Embryonic facial prominence (tissue), 1 donor: ENCODE results near the gene MAPK8.
"Not testable (repeated sequence)": the region's sequence is repeated elsewhere in the genome, so short reads cannot be mapped to it uniquely, and the experiment has no call there.

ENCODE experiments used
- DNase-seq: peaks from one replicate; pipeline ENCODE4 v3.0.0-alpha.2; 2016; ENCODE audit errors: extremely low spot score

The MAPK8 gene

GRCh38 chr10:48333856-48334255, 27.4 kb downstream of the MAPK8 start:
- no peak for DNase-seq

GRCh38 chr10:48335788-48336187, 29.3 kb downstream of the MAPK8 start:
- no peak for DNase-seq

DNA sequence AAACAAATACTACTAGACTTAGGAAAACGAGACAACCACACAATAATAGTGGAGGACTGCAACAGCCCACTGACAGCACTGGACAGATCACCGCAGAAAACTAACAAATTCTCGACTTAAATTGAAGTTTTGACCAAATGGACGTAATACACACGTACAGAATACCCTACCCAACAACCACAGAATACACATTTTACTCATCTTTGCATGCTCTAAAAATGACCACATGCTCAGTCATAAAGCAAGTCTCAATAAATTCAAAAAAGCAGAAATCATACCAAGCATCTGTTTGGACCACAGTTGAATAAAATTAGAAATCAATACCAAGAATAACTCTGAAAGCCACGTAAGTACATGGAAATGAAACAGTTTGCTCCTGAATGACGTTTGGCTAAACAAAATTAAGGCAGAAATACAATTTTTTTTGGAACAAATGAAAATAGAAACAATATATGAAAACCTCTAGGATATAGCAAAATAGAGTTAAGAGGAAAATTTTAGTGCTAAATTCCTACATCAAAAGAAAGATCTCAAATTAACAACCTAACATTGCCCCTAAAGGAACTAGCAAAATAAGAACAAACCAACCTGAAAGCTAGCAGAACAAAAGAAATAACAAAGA, 30.6 kb downstream of the MAPK8 start:
- no peak for DNase-seq

- no peak for DNase-seq
Observed at GRCh38 chr10:48340734-48341133, 34.3 kb downstream of the MAPK8 start.

GRCh38 chr10:48343106-48343505, 36.6 kb downstream of the MAPK8 start:
- DNase-seq = no peak

GRCh38 chr10:48343921-48344598, 37.6 kb downstream of the MAPK8 start:
- DNase-seq = no peak

- not testable (repeated sequence) for DNase-seq
Observed at GRCh38 chr10:48346248-48346647, 39.8 kb downstream of the MAPK8 start.

GRCh38 chr10:48347539-48347938, 41.1 kb downstream of the MAPK8 start:
- DNase-seq = not testable (repeated sequence)

DNA sequence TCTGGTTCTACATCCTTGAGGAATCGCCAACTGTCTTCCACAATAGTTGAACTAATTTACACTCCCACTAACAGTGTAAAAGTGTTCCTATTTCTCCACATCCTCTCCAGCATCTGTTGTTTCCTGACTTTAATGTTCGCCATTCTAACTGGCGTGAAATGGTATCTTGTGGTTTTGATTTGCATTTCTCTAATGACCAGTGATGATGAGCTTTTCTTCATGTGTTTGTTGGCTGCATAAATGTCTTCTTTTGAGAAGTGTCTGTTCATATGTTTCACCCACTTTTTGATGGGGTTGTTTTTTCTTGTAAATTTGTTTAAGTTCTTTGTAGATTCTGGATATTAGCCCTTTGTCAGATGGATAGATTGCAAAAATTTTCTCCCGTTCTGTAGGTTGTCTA, 41.5 kb downstream of the MAPK8 start:
- DNase-seq = not testable (repeated sequence)

GRCh38 chr10:48353246-48353645, 46.8 kb downstream of the MAPK8 start:
- no peak for DNase-seq

DNA sequence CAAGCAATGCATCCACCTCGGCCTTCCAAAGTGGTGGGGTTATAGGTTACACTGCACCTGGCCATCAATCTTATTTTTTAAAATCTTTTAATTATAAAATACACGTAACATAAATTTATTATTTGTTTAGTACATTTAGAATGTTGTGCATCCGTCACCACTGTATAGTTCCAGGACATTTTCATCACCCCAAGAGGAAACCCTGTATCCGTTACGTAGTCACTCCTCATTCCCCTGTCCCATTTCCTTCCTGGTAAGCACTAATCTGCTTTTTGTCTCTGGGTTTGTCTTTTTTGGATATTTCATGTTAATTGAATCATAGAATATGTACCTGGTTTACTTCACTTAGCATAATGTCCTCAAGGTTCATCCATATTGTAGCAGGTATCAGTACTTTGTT, 51.2 kb downstream of the MAPK8 start:
- DNase-seq = no peak

DNA sequence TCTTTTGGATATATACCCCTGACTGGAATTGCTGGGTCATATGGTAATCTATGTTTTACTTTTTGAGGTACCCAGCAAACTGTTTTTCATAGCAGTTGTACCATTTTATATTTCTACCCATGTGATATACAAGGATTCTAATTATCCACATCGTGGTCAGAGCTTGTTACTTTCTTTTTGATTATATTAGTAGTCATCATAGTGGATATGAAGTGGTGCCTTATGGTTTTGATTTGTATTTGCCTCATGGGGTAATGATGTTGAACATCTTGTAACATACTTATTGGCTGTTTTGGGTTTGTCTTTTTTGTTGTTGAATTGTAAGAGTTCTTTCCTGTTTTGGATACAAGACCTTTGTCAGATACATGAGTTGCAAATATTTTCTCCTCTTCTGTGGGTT, 51.7 kb downstream of the MAPK8 start:
- no peak for DNase-seq

GRCh38 chr10:48358838-48359237, 52.4 kb downstream of the MAPK8 start:
- DNase-seq = no peak

DNA sequence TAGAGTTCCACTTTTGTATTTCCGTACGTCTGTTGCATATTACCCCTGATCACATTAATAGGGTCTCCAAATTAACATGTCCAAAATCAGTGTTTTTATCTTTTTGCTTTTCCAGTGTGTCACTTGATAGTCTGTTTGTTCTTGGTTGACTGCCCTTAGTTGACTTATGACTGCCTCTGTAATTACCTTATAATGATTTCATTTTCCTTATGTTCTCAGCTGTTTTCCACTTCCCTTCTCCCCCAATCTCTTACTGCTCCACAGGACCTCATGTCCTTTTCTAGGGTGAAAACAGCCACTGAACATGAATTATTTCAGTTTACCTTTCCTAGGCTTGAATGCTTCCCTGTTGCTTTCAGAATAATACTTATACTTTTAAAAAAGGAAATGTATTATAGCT, 54.7 kb downstream of the MAPK8 start:
- DNase-seq = no peak

- peak; percentile 47 for DNase-seq
Observed at GRCh38 chr10:48363617-48364355, 57.3 kb downstream of the MAPK8 start.

DNA sequence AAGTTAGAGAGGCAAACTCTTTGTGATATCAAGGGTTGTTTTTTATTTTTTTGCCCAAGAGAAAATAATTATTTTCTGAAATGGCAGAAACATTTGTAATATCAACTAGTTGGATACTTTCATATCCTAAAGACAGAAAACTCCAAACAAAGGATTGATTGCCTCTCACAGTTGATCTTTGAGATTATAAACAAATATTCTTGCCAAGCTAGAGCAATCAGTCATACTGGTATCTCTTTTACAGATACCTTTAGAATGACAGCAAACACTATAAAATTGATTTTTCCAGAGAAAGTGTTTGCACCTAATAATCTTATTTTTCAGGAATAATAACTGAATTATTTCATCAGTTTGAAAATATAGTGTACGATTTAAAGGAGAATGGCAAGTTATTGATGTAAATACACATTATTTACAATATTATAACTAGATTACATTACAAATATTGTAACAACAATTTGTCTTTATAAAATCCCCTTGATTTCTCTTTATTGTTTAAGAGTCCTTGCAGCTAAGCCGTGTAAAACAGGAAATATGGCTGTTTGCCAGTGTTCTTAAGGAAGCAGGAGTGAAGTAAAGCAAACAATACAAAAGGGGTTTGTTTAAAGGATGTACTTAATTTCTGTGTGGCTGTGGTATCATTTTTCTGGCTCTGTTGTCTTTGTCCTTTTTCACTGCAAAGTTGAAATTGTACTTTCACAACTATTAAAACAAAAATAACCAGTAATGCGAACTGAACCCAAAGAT, 58.4 kb downstream of the MAPK8 start:
- no peak for DNase-seq

GRCh38 chr10:48365668-48366067, 59.2 kb downstream of the MAPK8 start:
- DNase-seq = no peak

GRCh38 chr10:48366261-48366660, 59.8 kb downstream of the MAPK8 start:
- DNase-seq = no peak

GRCh38 chr10:48369501-48369900, 63.0 kb downstream of the MAPK8 start:
- DNase-seq = no peak

- no peak for DNase-seq
Observed at GRCh38 chr10:48377751-48378530, 71.5 kb downstream of the MAPK8 start.

DNA sequence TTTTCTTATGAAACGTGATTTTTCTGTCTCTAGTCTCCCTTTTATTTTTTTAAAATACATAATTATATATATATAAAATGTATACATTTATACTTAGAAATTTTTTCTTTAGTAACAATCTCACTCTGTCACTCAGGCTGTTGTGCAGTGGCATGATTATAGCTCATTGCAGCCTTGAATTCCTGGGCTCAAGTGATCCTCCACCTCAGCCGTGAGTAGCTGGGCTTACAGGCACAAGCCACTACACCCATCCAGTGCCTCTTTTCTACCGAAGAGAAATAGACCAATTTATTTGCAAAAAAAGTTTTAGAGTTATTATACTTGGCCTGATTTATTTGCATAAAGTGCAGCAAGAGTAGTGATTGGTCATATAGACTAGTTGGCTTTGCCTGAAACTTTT, 72.2 kb downstream of the MAPK8 start:
- DNase-seq = no peak

- DNase-seq = no peak
Observed at GRCh38 chr10:48381971-48382370, 75.5 kb downstream of the MAPK8 start.
